Activated naive CD4-positive, alpha-beta T cell treated with anti-CD3 and anti-CD28 coated beads, Interleukin-2, amount 50 U/mL, for 24 hours (primary cell): ENCODE results near the gene RAB3C.

Experiments used
- H3K27ac Mint-ChIP-seq: one replicate; pipeline ENCODE4 v1.8.0; 2021; ENCODE audit warnings: mild to moderate bottlenecking, mixed read lengths
- H3K27me3 Mint-ChIP-seq: one replicate; pipeline ENCODE4 v1.8.0; 2021; ENCODE audit warnings: mixed read lengths
- H3K36me3 Mint-ChIP-seq: one replicate; pipeline ENCODE4 v1.8.0; 2021; ENCODE audit warnings: mixed read lengths
- H3K4me1 Mint-ChIP-seq: one replicate; pipeline ENCODE4 v1.8.0; 2021; ENCODE audit warnings: mixed read lengths
- H3K4me3 Mint-ChIP-seq: one replicate; pipeline ENCODE4 v1.8.0; 2021; ENCODE audit warnings: mild to moderate bottlenecking, mixed read lengths
- H3K9me3 Mint-ChIP-seq: one replicate; pipeline ENCODE4 v1.8.0; 2021; ENCODE audit warnings: mixed read lengths

RAB3C gene

DNA sequence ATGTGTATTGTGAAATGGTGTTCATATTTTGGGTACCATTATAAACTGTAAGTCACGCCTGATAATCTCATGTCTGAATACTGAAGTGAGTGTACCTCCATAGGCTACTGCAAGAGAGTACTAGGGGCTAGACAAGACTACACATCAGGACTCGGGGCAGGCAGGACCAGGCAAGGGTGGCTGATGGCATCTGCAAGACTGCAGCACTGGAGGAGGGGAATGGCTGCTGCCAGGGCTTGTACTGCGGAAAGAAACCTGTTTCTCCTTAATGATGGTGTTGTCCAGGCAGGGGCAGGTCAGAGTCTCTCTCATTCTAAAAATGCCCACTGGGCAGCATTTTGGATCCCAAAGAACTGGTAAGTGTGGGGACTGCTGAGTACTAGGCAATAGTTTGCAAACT lies 172.5 kb downstream of the RAB3C start:
- no peak overlapping the region for H3K27ac Mint-ChIP-seq

DNA sequence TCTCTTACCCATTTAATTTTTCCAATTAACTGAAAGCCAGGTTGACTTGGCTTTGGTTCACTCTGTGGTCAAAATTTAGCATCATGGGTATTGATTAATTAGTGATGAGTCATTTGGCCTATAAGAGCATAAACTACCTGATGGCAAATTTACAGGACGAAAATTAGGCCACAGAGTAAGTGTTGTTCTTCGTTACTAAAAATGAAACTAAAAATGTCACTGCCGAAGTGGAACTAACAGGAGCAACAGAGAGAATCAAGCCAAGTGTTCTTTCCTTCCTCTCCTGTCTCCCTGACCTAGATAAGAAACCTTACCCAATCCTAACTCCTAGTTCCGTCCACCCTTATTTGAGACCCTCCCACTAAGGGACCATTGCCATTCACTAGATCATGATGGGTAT lies 176.9 kb downstream of the RAB3C start:
- peak overlapping the region; percentile 48 for H3K4me3 Mint-ChIP-seq
- H3K4me1 Mint-ChIP-seq, result peaks cover 32% of the 10 kb centered on the region

More for the DNA sequence above, 172.5 kb downstream of the RAB3C start:
- no peak overlapping the region for H3K4me3 Mint-ChIP-seq
- no peaks in the 10 kb centered on the region for H3K9me3 Mint-ChIP-seq
- no peaks in the 10 kb centered on the region for H3K27me3 Mint-ChIP-seq
- no peaks in the 10 kb centered on the region for H3K36me3 Mint-ChIP-seq
- H3K4me1 Mint-ChIP-seq, result peaks cover 22% of the 10 kb centered on the region

DNA sequence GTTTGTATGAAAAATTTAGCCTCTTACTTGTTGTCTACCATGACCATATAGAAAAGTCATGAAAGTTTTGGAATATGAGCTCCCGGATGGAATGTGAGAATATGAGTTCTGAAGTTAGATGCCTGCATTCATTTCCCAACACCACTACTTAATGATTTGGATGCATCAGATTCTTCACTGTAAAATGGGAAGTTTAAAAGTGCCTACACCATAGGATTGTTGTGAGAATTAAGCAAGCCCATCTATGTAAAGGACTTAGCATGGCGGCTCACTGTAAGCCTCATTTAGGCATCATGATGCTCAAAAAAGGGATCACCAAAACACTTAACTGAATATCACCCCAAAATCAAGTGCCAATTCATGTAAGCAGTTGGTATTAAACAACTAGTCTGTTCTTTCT lies 177.3 kb downstream of the RAB3C start:
- Mint-ChIP-seq H3K4me1 (peaks cover 32% of the 10 kb centered on the region), H3K27ac (no peak overlapping the region), H3K9me3 (no peaks in the 10 kb centered on the region), H3K36me3 (no peaks in the 10 kb centered on the region), H3K4me3 (peak overlapping the region; percentile 48), H3K27me3 (no peaks in the 10 kb centered on the region)

More for the DNA sequence above, 176.9 kb downstream of the RAB3C start:
- H3K27ac Mint-ChIP-seq, result no peak overlapping the region
- no peaks in the 10 kb centered on the region for H3K27me3 Mint-ChIP-seq
- H3K9me3 Mint-ChIP-seq, result no peaks in the 10 kb centered on the region
- H3K36me3 Mint-ChIP-seq, result no peaks in the 10 kb centered on the region

DNA sequence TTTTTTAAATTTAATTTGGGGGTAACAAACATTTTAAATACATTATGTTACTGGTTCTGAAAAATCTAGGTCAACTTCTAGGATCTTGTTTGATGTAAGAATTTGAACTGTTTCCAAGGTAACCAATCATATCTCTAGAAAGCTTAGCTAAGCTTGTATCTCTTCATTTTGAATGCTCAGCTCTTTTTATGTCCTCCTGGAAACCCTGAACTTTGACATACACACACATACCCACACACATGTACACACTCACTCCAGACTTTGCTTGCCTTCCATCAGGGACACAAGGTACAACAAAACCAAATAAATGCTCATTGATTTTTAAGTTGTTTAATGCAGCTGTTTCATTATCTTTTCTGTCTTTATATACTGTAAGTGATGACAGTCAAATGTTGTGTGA lies 178.5 kb downstream of the RAB3C start:
- Mint-ChIP-seq H3K9me3 (no peaks in the 10 kb centered on the region), H3K36me3 (no peaks in the 10 kb centered on the region), H3K27me3 (no peaks in the 10 kb centered on the region), H3K4me1 (peaks cover 32% of the 10 kb centered on the region), H3K27ac (no peak overlapping the region), H3K4me3 (no peak overlapping the region)

DNA sequence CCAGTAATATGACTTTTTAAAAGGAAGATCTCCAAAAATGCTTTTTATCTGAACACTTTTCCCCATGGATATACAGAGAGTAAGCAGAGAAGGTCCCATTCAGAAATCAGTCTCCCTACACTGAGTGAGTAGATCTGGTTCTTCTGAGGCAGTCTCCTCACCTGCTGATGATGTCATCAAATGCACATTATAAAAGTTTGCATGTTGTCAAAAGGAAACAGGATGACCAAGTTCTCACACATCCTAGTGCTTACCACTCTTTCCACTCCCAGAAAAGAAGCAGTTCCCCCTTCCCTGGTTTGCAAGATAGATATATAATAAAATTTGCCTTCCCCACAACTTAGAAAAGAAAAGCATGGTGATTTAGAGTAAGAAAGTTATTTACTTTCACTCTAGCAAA lies 180.5 kb downstream of the RAB3C start:
- H3K4me1 Mint-ChIP-seq, result peaks cover 30% of the 10 kb centered on the region

DNA sequence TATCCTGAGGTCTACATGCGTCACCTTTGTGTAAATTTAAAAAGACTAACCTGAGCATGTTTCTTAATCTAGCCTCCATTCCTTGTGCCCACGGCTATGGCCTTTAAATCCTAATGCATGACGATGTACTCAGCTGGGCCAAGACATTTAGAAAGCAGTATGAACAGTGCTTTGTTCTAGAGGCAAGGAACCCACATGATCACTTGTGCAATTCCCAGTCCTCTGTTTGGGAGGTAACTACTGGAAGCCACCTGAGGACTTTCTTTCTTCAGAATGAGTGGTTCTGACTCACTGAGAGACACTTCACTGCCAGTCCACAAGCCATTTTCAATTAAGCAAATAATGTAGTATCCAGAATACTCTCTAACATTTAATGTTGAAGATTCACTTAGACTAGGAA lies 181.3 kb downstream of the RAB3C start:
- H3K9me3 Mint-ChIP-seq, result no peaks in the 10 kb centered on the region
- H3K4me1 Mint-ChIP-seq, result peaks cover 22% of the 10 kb centered on the region
- H3K27ac Mint-ChIP-seq, result no peak overlapping the region
- no peaks in the 10 kb centered on the region for H3K36me3 Mint-ChIP-seq
- no peaks in the 10 kb centered on the region for H3K27me3 Mint-ChIP-seq
- no peak overlapping the region for H3K4me3 Mint-ChIP-seq

More for the DNA sequence above, 180.5 kb downstream of the RAB3C start:
- Mint-ChIP-seq H3K27me3 (no peaks in the 10 kb centered on the region), H3K4me3 (no peak overlapping the region), H3K36me3 (no peaks in the 10 kb centered on the region), H3K9me3 (no peaks in the 10 kb centered on the region), H3K27ac (no peak overlapping the region)

DNA sequence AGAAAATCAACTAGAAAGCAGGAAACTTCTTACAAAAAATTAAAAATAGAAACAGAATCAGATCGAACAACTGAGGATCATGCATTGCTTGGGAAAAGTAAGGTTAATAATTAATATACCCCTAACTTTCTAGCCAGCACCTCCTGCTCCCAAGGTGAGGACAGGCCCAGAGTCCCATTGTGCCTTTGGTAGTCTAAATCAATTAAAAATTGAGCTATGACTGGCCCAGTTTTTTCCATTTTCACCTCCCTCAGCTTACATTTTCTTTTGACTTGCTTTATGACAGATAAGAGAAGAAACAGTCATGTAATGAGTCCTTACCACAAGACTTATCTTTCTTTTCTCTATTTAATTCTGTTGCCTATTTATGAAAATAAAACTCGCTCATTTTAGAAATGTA lies 182.2 kb downstream of the RAB3C start:
- Mint-ChIP-seq H3K36me3 (no peaks in the 10 kb centered on the region), H3K4me1 (peaks cover 13% of the 10 kb centered on the region), H3K4me3 (no peak overlapping the region), H3K27ac (no peak overlapping the region), H3K9me3 (no peaks in the 10 kb centered on the region), H3K27me3 (no peaks in the 10 kb centered on the region)

DNA sequence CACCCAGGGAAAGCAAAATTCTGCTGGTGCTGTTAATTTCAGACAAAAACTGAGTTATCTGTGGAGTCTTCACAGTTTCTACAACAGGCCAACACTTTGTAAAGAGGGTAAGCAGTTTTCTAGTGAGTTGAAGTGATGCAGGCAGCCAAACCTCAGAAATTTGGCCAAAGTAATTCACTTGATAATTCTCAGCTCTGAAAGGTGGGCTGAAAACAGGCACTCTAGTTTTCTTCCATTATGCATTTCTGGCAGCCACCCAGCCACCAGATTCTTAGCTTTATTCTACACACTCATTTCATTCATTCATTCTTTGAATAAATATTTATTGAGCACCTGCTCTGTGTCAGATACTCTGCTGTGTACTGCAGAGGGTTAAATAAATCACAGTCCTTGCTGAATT lies 184.2 kb downstream of the RAB3C start:
- no peak overlapping the region for H3K27ac Mint-ChIP-seq
- no peak overlapping the region for H3K4me3 Mint-ChIP-seq
- H3K27me3 Mint-ChIP-seq, result no peaks in the 10 kb centered on the region
- H3K36me3 Mint-ChIP-seq, result no peaks in the 10 kb centered on the region
- no peaks in the 10 kb centered on the region for H3K9me3 Mint-ChIP-seq
- H3K4me1 Mint-ChIP-seq, result no peaks in the 10 kb centered on the region

DNA sequence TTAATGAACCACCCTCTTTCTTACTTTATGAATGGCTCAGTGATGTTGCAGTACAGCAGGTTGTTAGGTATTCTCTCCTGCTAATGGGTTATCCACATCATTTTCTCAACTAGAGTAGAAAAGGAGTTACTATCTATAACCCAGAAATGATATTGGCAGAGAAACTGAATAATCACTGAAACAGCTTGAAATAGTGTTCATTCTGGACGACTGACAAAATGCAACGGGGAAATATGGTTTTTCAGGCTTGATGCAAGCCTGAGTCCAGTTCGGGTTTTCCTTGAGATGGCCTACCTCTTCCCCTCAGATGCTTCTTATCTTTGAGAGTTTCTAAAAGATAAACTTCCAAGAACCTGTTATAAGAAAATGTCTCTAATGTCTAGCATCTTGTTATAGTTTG lies 187.3 kb downstream of the RAB3C start:
- H3K4me1 Mint-ChIP-seq, result no peaks in the 10 kb centered on the region
- H3K36me3 Mint-ChIP-seq, result no peaks in the 10 kb centered on the region
- H3K27me3 Mint-ChIP-seq, result no peaks in the 10 kb centered on the region
- H3K9me3 Mint-ChIP-seq, result no peaks in the 10 kb centered on the region
- no peak overlapping the region for H3K27ac Mint-ChIP-seq
- H3K4me3 Mint-ChIP-seq, result no peak overlapping the region

DNA sequence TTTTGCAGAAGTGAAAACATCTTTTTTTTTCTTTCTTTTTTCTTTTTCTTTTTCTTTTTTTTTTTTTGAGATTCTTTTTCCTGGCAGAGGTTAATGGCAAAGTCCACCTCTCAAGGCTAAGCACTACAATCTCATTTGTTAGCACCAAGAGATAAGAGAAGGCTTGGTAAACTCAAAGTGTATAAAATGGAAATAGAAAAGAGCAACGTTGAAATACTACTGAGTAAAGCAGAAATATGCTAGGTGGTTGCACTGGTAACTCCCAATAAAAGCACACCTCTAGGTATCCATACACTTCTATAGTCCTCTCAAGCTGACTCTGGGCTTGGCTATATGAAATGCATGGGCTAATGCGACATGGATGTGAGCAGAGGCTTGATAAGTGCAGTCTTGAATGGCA lies 188.9 kb downstream of the RAB3C start:
- Mint-ChIP-seq H3K27ac (no peak overlapping the region), H3K36me3 (no peaks in the 10 kb centered on the region), H3K4me1 (no peaks in the 10 kb centered on the region), H3K27me3 (no peaks in the 10 kb centered on the region), H3K9me3 (no peaks in the 10 kb centered on the region), H3K4me3 (no peak overlapping the region)

DNA sequence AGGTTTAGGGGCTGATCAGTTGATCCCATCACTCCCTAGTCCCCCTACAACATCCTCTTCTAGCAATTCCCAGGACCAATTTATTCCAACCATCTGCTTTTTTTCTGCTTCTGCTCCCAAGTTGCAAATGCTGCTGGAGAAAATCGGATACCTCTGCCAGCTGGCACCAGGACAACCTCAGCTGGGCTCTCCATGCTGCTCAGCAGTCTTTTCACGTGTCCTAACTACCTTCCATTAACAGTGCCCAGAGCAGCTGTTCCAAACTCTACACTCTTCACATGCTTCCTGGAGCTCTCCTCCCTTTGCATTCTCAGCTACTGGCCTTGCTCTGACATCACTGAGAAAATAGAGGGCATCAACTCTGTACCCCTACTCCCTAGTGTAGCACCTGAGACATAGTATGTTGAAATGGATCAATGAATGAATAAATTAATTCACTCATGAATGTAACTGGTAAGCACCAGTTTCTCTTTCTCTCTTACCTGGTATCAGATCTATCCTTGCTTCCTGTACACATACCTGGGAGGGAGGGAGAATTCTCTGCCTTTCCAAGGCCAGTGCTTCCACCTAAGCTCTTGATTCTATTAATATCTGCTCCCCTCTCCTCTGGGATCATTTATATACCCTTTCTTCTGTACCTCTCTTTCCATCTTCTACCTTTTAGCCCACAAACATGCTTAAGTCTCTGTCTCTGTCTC lies 191.0 kb downstream of the RAB3C start:
- Mint-ChIP-seq H3K4me3 (no peak overlapping the region), H3K9me3 (no peaks in the 10 kb centered on the region), H3K4me1 (no peaks in the 10 kb centered on the region), H3K27me3 (no peaks in the 10 kb centered on the region), H3K27ac (no peak overlapping the region), H3K36me3 (no peaks in the 10 kb centered on the region)

DNA sequence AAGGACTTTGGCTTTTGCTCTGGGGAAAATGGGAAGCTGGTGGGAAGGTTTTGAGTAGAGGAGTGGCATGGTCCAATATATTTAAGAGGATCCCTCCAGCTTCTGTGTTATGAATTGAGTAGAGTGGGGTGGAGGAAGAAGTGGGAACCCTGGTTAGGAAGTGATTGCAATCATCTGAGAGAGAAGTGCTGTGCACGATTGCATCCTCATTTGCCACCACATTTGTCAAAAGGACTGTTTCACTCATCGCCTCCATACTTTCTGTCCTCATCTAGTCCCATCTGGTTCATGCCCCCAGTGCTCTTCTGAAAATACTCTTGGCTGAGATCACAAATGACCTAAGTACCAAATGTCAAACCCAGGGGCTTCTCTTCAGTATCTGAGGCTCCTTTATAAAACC lies 192.1 kb downstream of the RAB3C start:
- H3K27me3 Mint-ChIP-seq, result no peaks in the 10 kb centered on the region
- no peaks in the 10 kb centered on the region for H3K36me3 Mint-ChIP-seq
- H3K27ac Mint-ChIP-seq, result no peak overlapping the region
- H3K4me1 Mint-ChIP-seq, result no peaks in the 10 kb centered on the region
- H3K9me3 Mint-ChIP-seq, result no peaks in the 10 kb centered on the region
- no peak overlapping the region for H3K4me3 Mint-ChIP-seq

DNA sequence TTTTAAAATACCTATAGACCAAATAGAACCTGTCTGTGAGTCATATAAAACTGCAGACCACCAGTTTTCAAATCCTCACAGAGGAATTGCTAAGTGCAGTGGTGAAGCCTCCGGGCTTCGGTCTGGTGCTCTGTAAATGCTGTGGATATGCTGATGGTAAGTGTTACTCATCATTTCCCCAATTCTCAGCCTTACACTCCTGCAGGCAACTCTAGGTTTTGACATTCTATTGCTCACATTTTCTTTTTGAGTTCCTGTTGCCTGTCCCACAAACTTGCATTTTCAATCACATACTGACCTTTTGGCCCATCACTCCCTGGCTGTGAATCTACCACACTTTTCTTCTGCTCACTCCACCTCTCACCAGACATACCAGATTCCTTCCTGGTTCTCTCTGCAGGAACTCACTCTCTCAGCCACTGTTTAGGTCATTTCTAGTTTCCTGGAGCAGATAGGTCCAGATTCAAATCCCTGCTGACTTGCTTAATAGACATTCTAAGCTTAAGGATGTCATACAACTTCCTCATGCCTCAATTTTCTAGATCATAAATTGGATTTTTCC lies 192.9 kb downstream of the RAB3C start:
- Mint-ChIP-seq H3K9me3 (no peaks in the 10 kb centered on the region), H3K27me3 (no peaks in the 10 kb centered on the region), H3K27ac (no peak overlapping the region), H3K36me3 (no peaks in the 10 kb centered on the region), H3K4me1 (no peaks in the 10 kb centered on the region), H3K4me3 (no peak overlapping the region)

DNA sequence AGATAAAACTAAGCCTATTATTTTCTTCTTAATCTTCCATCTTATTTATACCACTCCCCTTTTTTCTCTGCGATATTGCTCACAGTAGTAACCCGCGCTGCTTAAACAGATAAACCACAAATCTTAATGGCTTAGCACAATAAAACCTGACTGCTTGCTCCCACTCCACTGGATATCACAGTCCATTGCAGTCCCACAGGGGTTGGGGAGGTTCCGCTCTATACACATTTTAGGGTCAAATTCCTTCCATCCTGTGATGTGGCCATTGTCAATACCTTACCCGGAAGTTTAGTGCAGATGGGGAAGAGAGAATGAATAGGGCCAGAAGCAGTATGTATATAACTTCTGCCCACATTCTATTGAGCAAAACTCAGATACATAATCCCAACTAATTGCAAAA lies 193.7 kb downstream of the RAB3C start:
- Mint-ChIP-seq H3K27me3 (no peaks in the 10 kb centered on the region), H3K4me3 (no peak overlapping the region), H3K9me3 (no peaks in the 10 kb centered on the region), H3K4me1 (no peaks in the 10 kb centered on the region), H3K27ac (no peak overlapping the region), H3K36me3 (no peaks in the 10 kb centered on the region)

DNA sequence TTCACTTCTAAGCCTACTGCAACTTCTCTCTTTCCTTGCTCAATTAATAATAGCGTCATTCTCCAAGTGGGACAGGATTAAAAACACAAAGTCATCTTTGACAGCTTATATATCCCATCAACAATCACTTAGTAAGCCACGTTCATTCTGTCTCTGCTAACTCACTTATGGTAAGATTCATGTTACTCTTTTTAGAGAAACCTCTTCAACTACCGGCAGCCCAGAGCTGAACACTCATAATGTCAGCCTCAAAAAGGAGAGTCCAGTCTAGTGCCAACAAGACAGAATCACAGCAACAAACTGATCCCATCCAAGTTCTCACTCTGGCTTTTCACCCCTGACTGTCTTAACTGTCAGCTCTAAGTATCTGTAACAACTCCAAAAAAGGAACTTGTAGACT lies 196.0 kb downstream of the RAB3C start:
- Mint-ChIP-seq H3K27me3 (peaks cover 2% of the 10 kb centered on the region), H3K9me3 (no peaks in the 10 kb centered on the region), H3K4me1 (no peaks in the 10 kb centered on the region), H3K4me3 (no peak overlapping the region), H3K36me3 (no peaks in the 10 kb centered on the region), H3K27ac (no peak overlapping the region)

DNA sequence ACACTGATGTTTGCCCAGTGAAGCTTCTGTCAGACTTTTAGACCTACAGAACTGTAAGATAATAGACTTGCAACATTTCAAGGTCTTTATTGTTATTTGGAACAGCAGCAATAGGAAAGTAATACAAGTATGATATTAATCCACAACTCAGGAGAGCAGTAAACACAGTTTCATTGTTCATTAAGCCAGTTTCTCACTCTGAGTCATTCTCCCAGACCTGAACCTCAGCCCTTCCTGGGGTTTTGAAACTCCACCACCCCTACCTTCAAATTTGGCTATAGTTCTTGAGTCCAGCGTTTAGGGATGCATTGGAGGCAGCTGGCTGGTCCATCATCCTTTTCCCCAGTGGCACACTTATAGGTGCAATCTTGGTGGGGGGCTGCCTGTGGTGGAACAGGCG lies 203.2 kb downstream of the RAB3C start:
- Mint-ChIP-seq H3K9me3 (no peaks in the 10 kb centered on the region), H3K36me3 (no peaks in the 10 kb centered on the region), H3K27ac (no peak overlapping the region), H3K4me3 (no peak overlapping the region), H3K27me3 (peaks cover 10% of the 10 kb centered on the region), H3K4me1 (no peaks in the 10 kb centered on the region)
